Midbrain (tissue), 1 donor: ENCODE results near the gene CDC40.
"Not testable (repeated sequence)": the region's sequence is repeated elsewhere in the genome, so short reads cannot be mapped to it uniquely, and the experiment has no call there.

ENCODE experiments used
- DNase-seq: peaks from one replicate; lab custom pipeline; 2025; lab: John Stamatoyannopoulos, UW

The CDC40 gene

GRCh38 chr6:110270165-110270564, 89.9 kb downstream of the CDC40 start:
- DNase-seq: no peak

- no peak for DNase-seq
These were observed 91.5 kb downstream of the CDC40 start for GRCh38 chr6:110271732-110272022.

DNA sequence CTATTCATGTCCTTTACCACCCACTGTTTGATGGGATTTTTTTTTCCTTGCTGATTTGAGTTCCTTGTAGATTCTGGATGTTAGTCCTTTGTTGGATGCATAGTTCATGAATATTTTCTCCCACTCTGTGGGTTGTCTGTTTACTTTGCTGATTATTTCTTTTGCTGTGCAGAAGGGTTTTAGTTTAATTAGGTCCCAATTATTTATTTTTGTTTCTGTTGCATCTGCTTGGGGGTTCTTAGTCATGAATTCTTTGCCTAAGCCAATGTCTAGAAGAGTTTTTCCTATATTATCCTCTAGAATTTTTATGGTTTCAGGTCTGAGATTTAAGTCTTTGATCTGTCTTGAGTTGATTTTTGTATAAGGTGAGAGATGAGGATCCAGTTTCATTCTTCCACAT, 92.6 kb downstream of the CDC40 start:
- not testable (repeated sequence) for DNase-seq

DNA sequence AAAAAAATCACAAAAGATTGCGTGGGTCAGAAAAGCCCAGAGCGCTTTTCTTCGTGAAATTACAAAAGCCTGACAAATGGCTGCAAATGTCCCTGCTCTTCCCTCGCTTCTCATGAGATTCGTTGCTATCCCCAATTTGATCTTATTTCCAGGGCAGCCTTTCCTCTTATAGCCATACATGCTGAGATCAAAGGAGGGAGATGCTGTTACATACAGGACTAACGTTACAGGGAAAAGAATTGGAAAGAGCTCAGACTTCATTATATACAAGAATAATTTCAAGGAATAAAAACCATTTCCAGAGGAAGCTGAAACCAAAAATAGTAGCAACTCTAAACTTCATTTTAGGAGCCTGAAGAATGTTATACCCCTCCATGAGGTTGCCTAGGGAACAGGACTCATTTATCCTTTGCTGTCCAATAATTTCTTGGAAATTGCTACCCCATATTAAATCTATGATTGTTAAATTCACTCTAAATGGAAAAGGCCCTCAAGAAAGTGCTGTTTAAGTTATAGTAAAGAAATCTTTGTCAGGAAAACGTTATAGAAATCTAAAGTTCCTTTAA, 97.0 kb downstream of the CDC40 start:
- DNase-seq: no peak
